Sigmoid colon (tissue), 4 donors: ENCODE data around the gene OPA3.
A peak's percentile ranks its signal among the peaks of the same experiment; 100 is the strongest.

Source experiments
- CTCF ChIP-seq, 4 experiments: fragments of 450-650 bp in 3 of 4; fragments of 200-600 bp in 1 of 4; IDR thresholded peaks; one replicate each; pipeline ENCODE4 v1.5.1; 2016 to 2019; ENCODE audit warnings: antibody characterized with exemption in 4 of 4, mild to moderate bottlenecking in 3 of 4, moderate library complexity in 2 of 4
- EP300 ChIP-seq, 4 donors: sonication (generic); formaldehyde crosslinking; IDR thresholded peaks; one replicate each; pipeline ENCODE4 v1.6.1; 2017; ENCODE audit warnings: antibody characterized with exemption in 4 of 4
- POLR2A ChIP-seq, 2 donors: fragments of 450-650 bp; IDR thresholded peaks; one replicate each; pipeline ENCODE4 v1.6.1; 2016; ENCODE audit warnings: antibody characterized with exemption in 2 of 2, mild to moderate bottlenecking in 2 of 2, moderate library complexity in 2 of 2
- POLR2AphosphoS5 ChIP-seq, 4 donors: sonication (generic); formaldehyde crosslinking; IDR thresholded peaks; one replicate each; pipeline ENCODE4 v1.6.1; 2017; ENCODE audit warnings: antibody characterized with exemption in 4 of 4

- TF ChIP-seq CTCF (IDR thresholded peaks at IDR 0.05) (no peak), POLR2AphosphoS5 (IDR thresholded peaks at IDR 0.05) (peak in 1 of 4 donors; percentile 19), POLR2A (IDR thresholded peaks at IDR 0.05) (no peak), EP300 (IDR thresholded peaks at IDR 0.05) (no peak)
Measured at GRCh38 chr19:45526143-45526542, 58.5 kb downstream of the OPA3 start.
